Glomerular visceral epithelial cell (primary cell): ENCODE measurements around the gene AASDH.
A peak's percentile ranks its signal among the peaks of the same experiment; 100 is the strongest.
"Not testable (repeated sequence)": the region's sequence is repeated elsewhere in the genome, so short reads cannot be mapped to it uniquely, and the experiment has no call there.

ENCODE experiments used
- DNase-seq: peaks from one replicate; pipeline ENCODE4 v3.0.0-alpha.2; 2016; ENCODE audit errors: extremely low spot score

AASDH gene

GRCh38 chr4:56389558-56389957, 2.3 kb upstream of the AASDH start:
- DNase-seq = no peak

GRCh38 chr4:56388306-56388705, 1.0 kb upstream of the AASDH start:
- no peak for DNase-seq

GRCh38 chr4:56386091-56386490, 1.2 kb downstream of the AASDH start:
- DNase-seq = no peak

GRCh38 chr4:56375458-56375857, 11.8 kb downstream of the AASDH start:
- DNase-seq = no peak

- DNase-seq = no peak
Measured at GRCh38 chr4:56374956-56375355, 12.3 kb downstream of the AASDH start.

- peak; percentile 4 for DNase-seq
Measured at GRCh38 chr4:56372774-56373173, 14.5 kb downstream of the AASDH start.

GRCh38 chr4:56371426-56372220, 15.7 kb downstream of the AASDH start:
- no peak for DNase-seq

GRCh38 chr4:56370377-56370776, 16.9 kb downstream of the AASDH start:
- no peak for DNase-seq

- not testable (repeated sequence) for DNase-seq
Measured at GRCh38 chr4:56362981-56363380, 24.3 kb downstream of the AASDH start.

GRCh38 chr4:56360071-56360470, 27.2 kb downstream of the AASDH start:
- DNase-seq = no peak

- DNase-seq = no peak
Measured at GRCh38 chr4:56356650-56357049, 30.6 kb downstream of the AASDH start.

GRCh38 chr4:56348576-56348975, 38.7 kb downstream of the AASDH start:
- no peak for DNase-seq

- DNase-seq = no peak
Measured at GRCh38 chr4:56345458-56345857, 41.8 kb downstream of the AASDH start.

- peak; percentile 35 for DNase-seq
Measured at GRCh38 chr4:56342746-56343145, 44.5 kb downstream of the AASDH start.

- DNase-seq = no peak
Measured at GRCh38 chr4:56330691-56331090, 56.6 kb downstream of the AASDH start.

- DNase-seq = no peak
Measured at GRCh38 chr4:56326363-56326762, 60.9 kb downstream of the AASDH start.

- DNase-seq = no peak
Measured at GRCh38 chr4:56324011-56324610, 63.2 kb downstream of the AASDH start.

GRCh38 chr4:56323327-56323726, 64.0 kb downstream of the AASDH start:
- DNase-seq = no peak

GRCh38 chr4:56321251-56321650, 66.0 kb downstream of the AASDH start:
- no peak for DNase-seq

- DNase-seq = no peak
Measured at GRCh38 chr4:56320293-56320692, 67.0 kb downstream of the AASDH start.

GRCh38 chr4:56318555-56318954, 68.7 kb downstream of the AASDH start:
- DNase-seq = no peak

GRCh38 chr4:56317749-56318148, 69.5 kb downstream of the AASDH start:
- DNase-seq = no peak

GRCh38 chr4:56316011-56316650, 71.2 kb downstream of the AASDH start:
- DNase-seq = no peak
